Kidney epithelial cell (primary cell): Measurements from ENCODE around the gene RAB6B. TPM values are rescaled to one million over a fixed set of nuclear protein-coding genes. Genes with fewer than 3 reads are reported as not detected.

Source experiments
- DNase-seq: peaks from one replicate; pipeline ENCODE4 v3.0.0-alpha.2; 2010; ENCODE audit warnings: low read depth
- H3K27me3 ChIP-seq: 2 replicates; pipeline ENCODE4 v1.6.0; 2011; ENCODE audit warnings: low read length; ENCODE audit not compliant: control insufficient read depth, insufficient read depth
- H3K36me3 ChIP-seq: 2 replicates; pipeline ENCODE4 v1.5.1; 2011; ENCODE audit warnings: low read length; ENCODE audit not compliant: control insufficient read depth, insufficient read depth
- H3K4me3 ChIP-seq: 2 replicates; pipeline ENCODE4 v1.5.1; 2011; ENCODE audit warnings: low read depth, mild to moderate bottlenecking, control low read depth, low read length
- total RNA-seq: library from RNA; depleted of rRNA; stranded (reverse); fragments of >200 nt; gene quantifications from 2 replicates; pipeline ENCODE4 v1.2.3, GENCODE V29; 2015
- TF ChIP-seq, protein P1 (sequence below): IDR thresholded peaks from 2 replicates; pipeline ENCODE4 v1.5.1; 2011; ENCODE audit warnings: mild to moderate bottlenecking, moderate library complexity, low read length, control low read depth, inconsistent platforms; ENCODE audit not compliant: insufficient read depth, poor library complexity, severe bottlenecking

The RAB6B gene
- total RNA-seq, 1 donor from 2014 or later = 4.4 TPM

DNA sequence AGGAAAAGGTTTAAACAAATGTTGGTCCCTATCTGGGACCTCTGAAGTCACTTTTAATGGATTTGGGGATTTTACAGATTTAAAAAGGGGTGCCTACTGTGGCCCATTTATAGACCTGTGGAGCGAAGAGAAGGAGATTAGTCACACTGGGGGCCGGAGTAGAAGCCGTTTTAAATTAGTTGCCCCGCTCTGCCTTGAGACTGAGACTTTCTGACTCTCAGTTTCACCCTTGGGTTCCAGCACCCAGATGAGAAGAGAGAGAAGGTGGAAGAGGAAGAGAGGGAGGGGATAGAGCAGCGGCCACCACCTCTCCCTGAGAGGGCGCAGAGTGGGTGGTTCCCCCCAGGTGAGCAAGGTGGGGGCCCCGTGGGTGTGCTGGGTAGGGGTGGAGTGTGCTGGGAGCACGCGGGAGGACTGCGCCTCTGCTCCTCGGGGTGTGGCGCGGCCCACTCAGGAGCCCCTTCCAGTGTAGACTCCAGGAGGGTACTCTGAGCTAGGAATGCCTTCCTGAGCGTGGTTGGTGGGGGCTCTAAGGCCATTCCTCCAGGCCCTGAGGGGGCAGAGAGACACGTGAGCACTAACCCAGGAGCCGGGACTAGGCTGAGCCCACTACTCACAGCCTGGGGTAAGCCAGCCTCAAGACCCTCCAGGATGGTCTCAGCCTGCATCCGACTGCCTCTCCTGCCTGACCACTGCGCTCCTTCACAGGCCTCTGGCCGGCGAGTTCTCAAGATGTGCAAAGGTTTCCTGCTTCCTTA lies 32.6 kb upstream of the RAB6B start:
- no peak for DNase-seq
- Histone ChIP-seq H3K36me3 (no peaks in the 10 kb centered on the region), H3K27me3 (peaks cover 2% of the 10 kb centered on the region), H3K4me3 (no peak overlapping the region)
- TF ChIP-seq, protein P1, sequence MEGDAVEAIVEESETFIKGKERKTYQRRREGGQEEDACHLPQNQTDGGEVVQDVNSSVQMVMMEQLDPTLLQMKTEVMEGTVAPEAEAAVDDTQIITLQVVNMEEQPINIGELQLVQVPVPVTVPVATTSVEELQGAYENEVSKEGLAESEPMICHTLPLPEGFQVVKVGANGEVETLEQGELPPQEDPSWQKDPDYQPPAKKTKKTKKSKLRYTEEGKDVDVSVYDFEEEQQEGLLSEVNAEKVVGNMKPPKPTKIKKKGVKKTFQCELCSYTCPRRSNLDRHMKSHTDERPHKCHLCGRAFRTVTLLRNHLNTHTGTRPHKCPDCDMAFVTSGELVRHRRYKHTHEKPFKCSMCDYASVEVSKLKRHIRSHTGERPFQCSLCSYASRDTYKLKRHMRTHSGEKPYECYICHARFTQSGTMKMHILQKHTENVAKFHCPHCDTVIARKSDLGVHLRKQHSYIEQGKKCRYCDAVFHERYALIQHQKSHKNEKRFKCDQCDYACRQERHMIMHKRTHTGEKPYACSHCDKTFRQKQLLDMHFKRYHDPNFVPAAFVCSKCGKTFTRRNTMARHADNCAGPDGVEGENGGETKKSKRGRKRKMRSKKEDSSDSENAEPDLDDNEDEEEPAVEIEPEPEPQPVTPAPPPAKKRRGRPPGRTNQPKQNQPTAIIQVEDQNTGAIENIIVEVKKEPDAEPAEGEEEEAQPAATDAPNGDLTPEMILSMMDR = no peak

DNA sequence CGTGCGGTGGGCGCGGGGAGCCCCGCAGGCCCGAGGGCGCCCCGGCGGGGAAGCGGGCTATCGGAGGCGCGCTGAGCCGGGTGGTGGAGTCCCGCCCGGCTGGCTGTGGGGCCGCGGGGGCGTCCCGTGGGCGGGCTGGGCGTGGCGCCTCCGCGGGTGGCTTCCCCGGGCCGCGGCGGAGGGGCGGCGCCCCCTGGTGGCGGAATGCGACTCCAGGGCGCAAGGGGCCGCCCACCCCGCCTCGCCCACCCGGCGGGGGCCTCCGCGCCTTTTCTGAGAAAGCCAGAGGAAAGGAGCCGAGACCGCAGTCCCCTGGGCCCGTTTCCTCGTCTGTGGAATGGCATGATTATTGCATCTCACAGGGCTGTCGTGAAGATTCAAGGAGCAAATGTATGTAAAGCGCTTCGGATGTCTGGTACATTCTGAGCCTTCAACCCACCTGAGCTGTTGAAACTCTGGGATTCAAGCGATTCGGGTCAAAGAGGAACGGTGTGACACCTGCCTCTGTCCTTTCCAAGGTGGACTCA lies 31.9 kb upstream of the RAB6B start:
- TF ChIP-seq, protein P1 = peak; percentile 33
- peaks cover 2% of the 10 kb centered on the region for H3K27me3 ChIP-seq
- no peaks in the 10 kb centered on the region for H3K36me3 ChIP-seq
- no peak for DNase-seq
- H3K4me3 ChIP-seq = peak overlapping the region; percentile 29

DNA sequence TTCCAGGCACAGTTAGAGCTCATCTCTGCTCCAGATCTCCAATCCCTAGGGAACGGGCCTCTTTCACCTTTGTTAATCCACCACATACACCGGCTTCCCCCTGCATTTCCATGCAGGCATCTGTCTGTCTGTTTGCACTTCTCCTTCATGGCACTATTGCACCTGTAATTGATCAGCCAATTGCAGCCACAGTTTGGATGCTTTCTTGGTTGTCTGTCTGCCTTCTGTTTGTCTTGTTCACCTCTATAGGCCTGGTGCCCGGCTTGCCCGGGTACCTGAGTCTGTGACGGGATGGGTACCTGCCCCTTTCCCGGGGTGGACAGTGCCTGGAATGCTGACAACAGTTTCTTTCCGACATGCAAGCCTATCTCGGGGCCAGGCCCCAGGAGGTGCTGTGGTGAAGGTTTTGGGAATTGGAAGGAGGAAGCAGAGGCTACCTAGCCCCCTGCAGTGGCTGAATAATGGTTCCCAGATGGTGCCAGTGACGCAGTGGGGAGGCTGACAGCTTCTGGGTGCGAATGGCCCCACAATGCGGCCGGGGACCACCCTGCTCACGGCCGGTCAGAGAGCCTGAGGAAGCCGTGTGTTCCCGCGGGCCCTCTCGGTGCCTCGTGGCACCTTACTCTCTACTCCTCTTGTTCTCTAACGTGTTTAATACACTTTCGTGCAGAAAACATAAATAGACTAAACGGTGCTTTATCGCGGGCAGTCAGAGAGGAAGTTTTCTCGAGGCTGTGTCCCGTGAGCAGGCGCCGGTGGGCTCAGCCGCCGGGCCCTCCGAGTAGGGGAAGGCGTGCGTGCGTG lies 31.3 kb upstream of the RAB6B start:
- TF ChIP-seq, protein P1 = peak; percentile 5
- Histone ChIP-seq H3K36me3 (no peaks in the 10 kb centered on the region), H3K27me3 (peaks cover 2% of the 10 kb centered on the region), H3K4me3 (peak overlapping the region; percentile 29)
- no peak for DNase-seq

DNA sequence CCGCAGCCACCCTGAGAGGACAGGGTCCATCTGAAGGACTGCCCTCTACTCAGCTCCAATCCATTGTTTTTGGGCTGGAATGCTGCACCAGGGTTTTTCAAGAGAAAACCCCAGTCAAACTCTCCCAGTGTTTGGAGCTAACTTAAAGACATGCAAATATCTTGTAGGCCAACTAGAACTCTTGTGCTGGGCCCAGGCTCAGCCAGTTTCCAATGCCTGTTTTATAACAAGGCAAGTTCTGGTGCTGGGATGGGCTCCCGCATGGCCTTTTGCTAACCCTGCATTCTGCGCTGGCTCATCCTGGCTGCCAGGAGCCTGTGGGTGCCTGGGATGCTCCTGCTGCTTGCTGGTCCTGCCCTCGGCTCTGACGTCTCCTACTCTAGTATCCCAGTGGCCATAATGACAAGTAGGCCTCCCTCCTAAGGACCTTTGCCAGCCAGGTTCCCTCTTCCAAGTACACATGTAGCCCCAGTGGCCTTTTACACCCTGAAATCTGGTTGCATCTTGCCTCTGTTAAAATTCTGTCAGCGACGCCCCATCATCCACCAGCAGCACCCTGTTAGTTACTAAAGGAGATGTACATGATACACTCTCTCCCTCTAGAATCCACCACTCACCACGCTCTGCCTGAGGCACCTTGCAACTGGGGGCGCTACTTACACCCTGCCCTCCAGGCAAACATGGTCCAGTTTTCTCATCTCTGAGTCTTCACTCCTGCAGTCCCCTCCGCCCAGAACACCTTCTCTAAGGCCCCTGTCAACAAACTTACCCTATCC lies 30.5 kb upstream of the RAB6B start:
- no peak for DNase-seq
- H3K4me3 ChIP-seq = no peak overlapping the region
- TF ChIP-seq, protein P1 = no peak
- peaks cover 2% of the 10 kb centered on the region for H3K27me3 ChIP-seq
- H3K36me3 ChIP-seq = no peaks in the 10 kb centered on the region

DNA sequence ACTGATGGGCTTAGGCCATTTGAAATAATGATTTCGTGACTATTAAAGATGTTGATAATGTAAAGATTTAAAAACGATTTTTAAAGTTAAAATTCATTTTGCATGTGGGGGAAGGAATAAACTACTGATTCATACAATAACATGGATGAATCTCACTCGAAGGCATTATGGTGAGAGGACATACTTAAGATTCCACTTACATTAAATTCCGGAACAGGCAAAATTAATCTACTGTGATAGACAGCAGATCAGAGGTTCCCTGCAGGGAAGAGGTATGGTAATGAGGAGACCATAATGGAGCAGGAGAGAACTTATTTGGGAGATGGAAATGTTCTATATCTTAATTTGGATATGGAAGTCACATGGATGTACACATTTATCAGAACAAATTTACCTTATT lies 28.4 kb upstream of the RAB6B start:
- DNase-seq = no peak
- TF ChIP-seq, protein P1 = no peak

More for the DNA sequence above, 28.4 kb upstream of the RAB6B start:
- Histone ChIP-seq H3K4me3 (no peak overlapping the region), H3K36me3 (no peaks in the 10 kb centered on the region), H3K27me3 (peaks cover 2% of the 10 kb centered on the region)
